GM12878 (cell line): Measurements from ENCODE around the gene INSIG1. TPM values are rescaled to one million over a fixed set of nuclear protein-coding genes. Genes with fewer than 3 reads are reported as not detected.

Experiments used
- BRCA1 ChIP-seq: IDR thresholded peaks from 2 replicates; pipeline ENCODE4 v1.6.1; 2011; ENCODE audit warnings: low read depth, low read length, improper control_type of control experiment
- CUX1 ChIP-seq: IDR thresholded peaks from 2 replicates; pipeline ENCODE4 v1.6.1; 2012; ENCODE audit warnings: improper control_type of control experiment, low read depth, low read length; ENCODE audit not compliant: insufficient replicate concordance
- E2F8 ChIP-seq: fragments of 450-650 bp; IDR thresholded peaks from 2 replicates; pipeline ENCODE4 v1.6.1; 2018; ENCODE audit warnings: mild to moderate bottlenecking, low read depth, moderate library complexity; ENCODE audit not compliant: partially characterized antibody
- ESRRA ChIP-seq: IDR thresholded peaks from 2 replicates; pipeline ENCODE4 v1.6.1; 2012; ENCODE audit warnings: mild to moderate bottlenecking, low read length, improper control_type of control experiment
- FOXM1 ChIP-seq: IDR thresholded peaks from 2 replicates; pipeline ENCODE4 v1.6.1; 2012; ENCODE audit warnings: low read depth, mild to moderate bottlenecking, inconsistent platforms, low read length, moderate library complexity
- IKZF1 ChIP-seq: fragments of 450-650 bp; conservative IDR thresholded peaks from 2 replicates; pipeline ENCODE4 v1.6.1; 2017; ENCODE audit warnings: antibody characterized with exemption, mild to moderate bottlenecking
- KDM1A ChIP-seq: fragments of 200-600 bp; sonication (generic); IDR thresholded peaks from 2 replicates; pipeline ENCODE4 v1.6.1; 2016; ENCODE audit warnings: borderline replicate concordance
- MEF2B ChIP-seq: fragments of 450-650 bp; IDR thresholded peaks from 2 replicates; pipeline ENCODE4 v1.6.1; 2018; ENCODE audit warnings: mild to moderate bottlenecking, moderate library complexity; ENCODE audit not compliant: partially characterized antibody, poor library complexity, severe bottlenecking
- MLLT1 ChIP-seq: fragments of 450-650 bp; IDR thresholded peaks from 2 replicates; pipeline ENCODE4 v1.6.1; 2016; ENCODE audit warnings: mild to moderate bottlenecking
- MXI1 ChIP-seq: fragments of 150-350 bp; IDR thresholded peaks from 2 replicates; pipeline ENCODE4 v1.6.1; 2011; ENCODE audit warnings: low read depth, mild to moderate bottlenecking, inconsistent platforms, low read length, improper control_type of control experiment
- MYC ChIP-seq: IDR thresholded peaks from 2 replicates; pipeline ENCODE4 v1.6.1; 2011; ENCODE audit warnings: mild to moderate bottlenecking, low read length, moderate library complexity, inconsistent platforms; ENCODE audit not compliant: insufficient read depth, insufficient replicate concordance, insufficient read length, severe bottlenecking
- POU2F2 ChIP-seq: IDR thresholded peaks from 3 replicates; pipeline ENCODE4 v1.6.1; 2011; ENCODE audit warnings: low read depth, mild to moderate bottlenecking, low read length, borderline replicate concordance
- RAD51 ChIP-seq: fragments of 450-650 bp; IDR thresholded peaks from 2 replicates; pipeline ENCODE4 v1.6.1; 2016; ENCODE audit warnings: moderate library complexity, mild to moderate bottlenecking, inconsistent platforms
- SRF ChIP-seq, 2 experiments: IDR thresholded peaks; 2 replicates each; pipeline ENCODE4 v1.6.1; 2011; ENCODE audit warnings: low read depth in 2 of 2, low read length in 2 of 2, mild to moderate bottlenecking in 1 of 2, moderate library complexity in 1 of 2
- ZBTB11 ChIP-seq: fragments of 450-650 bp; formaldehyde crosslinking; IDR thresholded peaks from 2 replicates; pipeline ENCODE4 v1.5.0; 2022; ENCODE audit warnings: mild to moderate bottlenecking, missing genetic modification characterization
- polyA plus RNA-seq, 11 experiments: library from polyadenylated mRNA; depleted of rRNA in 4 of 11; unstranded in 6 of 11; stranded (reverse) in 5 of 11; fragments of >200 nt; fragmentation: Nextera tagmentation in 4 of 11; fragmentation: Illumina TruSeq in 1 of 11; extraction: Ambion mirVana in 4 of 11; extraction: Trizol in 1 of 11; gene quantifications; 1 replicate in 1 of 11; 2 replicates in 10 of 11; pipeline versions ENCODE4 v1.2.1 to v1.2.3, GENCODE V29; 2011 to 2016; ENCODE audit warnings: inconsistent platforms in 2 of 11, missing spikeins in 2 of 11, low read depth in 1 of 11
- total RNA-seq, 4 experiments: library from RNA; depleted of rRNA in 3 of 4; stranded (reverse); fragments of >200 nt in 3 of 4; fragmentation: Illumina TruSeq in 1 of 4; extraction: Trizol in 1 of 4; gene quantifications; 2 replicates each; pipeline versions ENCODE4 v1.2.1 to v1.2.3, GENCODE V29; 2013 to 2021

INSIG1 gene
- total and polyA plus RNA-seq, 10 of the 15 experiments (the other 5 are each of a cell fraction or from before 2014, with no cell fraction given) = 29.6 to 168 (median 91.1) TPM

- TF ChIP-seq BRCA1 (no peak), ESRRA (no peak), ZBTB11 (CRISPR knock-in tag) (no peak), MEF2B (peak; percentile 94), E2F8 (no peak), IKZF1 (peak; percentile 94), MLLT1 (no peak), POU2F2 (no peak), MYC (no peak), RAD51 (no peak), SRF (IDR thresholded peaks at IDR 0.05; ENCODE audit: low read depth in 2 of 2, low read length in 2 of 2) (peak in 1 of 2 experiments; percentile 10; a peak in 1 of 4 replicates), FOXM1 (peak; percentile 92), CUX1 (no peak), KDM1A (no peak), MXI1 (0 out of 2 replicates have a peak, but pooled peaks have one; percentile 18)
These were observed 47.1 kb downstream of the INSIG1 start (continued) for GRCh38 chr7:155344618-155345433.
